UCSD-AML1 (cell line): ENCODE data around the gene NCKAP5.

ENCODE experiments used
- DNase-seq: peaks from one replicate; lab custom pipeline; 2025; ENCODE audit not compliant: unreplicated experiment; lab: John Stamatoyannopoulos, UW

Gene NCKAP5

DNA sequence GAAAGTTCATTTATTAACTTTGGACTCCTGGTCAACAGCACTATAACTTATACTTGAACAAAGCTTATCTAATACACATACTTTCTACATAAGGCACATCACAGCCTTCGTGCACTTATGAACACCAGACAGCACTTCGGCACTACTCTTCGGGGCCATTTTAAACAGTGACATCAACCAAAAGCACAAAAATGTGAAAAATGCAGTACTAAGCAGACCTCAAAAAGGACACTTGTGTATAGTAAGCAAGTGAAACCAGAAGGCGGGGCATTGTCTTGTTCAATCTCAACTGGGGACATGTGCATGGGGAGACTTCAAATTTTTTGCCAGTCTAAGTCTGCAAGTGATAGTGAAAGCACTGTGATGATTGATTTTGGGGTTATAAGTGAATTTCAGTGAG lies 163.0 kb downstream of the NCKAP5 start:
- no peak for DNase-seq

DNA sequence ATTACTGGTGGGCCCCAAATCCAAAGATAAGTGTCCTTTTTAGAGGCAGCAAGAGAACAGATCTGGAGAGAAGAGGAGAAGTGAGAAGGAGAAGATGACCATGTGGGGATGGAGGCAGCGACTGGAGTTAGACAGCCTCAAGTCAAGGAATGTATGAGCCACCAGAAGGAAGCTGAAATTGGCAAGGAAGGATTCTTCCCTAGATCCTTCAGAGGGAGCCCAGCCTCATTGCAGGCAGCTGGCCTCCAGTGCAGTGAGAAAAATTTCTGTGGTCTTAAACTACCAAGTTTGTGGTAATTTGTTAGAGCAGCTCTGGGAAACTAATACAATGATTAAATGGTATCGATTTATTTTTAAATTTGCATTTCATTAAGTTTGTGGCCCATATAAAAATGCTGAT lies 167.9 kb downstream of the NCKAP5 start:
- no peak for DNase-seq

DNA sequence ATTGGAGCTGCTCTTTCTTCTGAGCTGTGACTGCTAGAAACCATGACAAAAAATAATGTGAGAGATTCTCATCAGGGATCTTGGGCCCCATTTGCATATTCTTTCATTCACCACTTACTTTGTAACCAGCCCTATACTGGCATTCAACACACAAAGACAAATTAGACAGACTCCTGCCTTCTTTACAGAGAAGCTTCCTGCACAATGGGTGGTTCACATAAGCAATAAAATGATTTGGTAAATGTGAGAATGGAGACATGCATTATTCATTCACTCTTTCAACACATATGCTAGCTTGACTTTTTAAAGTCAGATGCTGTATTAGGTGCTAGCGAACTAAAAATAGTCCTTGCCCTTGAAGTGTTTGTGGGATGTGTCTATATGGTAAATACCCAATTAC lies 174.4 kb downstream of the NCKAP5 start:
- no peak for DNase-seq

DNA sequence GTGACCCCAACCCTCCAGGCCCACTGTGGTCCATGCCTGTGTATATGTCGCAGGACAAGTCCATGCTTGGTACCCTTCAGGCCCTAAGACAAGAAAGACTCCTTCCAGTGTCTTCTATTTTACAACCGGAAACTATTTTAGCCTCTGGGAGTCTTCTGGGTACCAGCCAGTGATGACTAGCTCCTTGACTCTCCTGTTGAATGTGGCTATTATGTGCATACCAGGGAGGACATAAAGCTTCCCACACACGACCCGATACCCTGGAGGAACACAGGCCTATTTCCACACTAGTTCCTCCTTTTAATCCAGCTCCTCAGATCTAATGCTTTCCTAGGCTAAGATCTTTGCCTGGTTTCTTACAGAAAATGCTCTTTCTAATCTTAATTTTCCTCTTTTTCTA lies 178.1 kb downstream of the NCKAP5 start:
- no peak for DNase-seq

DNA sequence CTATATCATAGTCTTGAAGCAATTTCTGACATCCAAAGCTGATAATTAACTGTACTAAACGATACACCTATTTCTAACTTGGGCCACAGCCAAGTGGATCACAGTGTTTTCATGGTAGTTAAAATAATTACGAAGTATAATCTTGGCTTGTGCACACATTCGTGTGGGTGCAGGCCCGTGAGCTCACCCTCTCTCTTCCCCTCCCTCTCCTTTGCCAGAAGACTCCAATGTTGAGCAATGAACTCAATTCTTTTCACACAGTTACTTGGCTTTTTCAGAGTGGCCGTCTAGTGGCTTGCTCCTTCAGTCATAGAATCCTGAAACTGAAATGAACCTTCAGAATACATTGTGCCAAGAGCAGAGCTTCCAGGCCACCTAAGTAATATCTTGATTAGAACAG lies 178.7 kb downstream of the NCKAP5 start:
- DNase-seq = no peak

DNA sequence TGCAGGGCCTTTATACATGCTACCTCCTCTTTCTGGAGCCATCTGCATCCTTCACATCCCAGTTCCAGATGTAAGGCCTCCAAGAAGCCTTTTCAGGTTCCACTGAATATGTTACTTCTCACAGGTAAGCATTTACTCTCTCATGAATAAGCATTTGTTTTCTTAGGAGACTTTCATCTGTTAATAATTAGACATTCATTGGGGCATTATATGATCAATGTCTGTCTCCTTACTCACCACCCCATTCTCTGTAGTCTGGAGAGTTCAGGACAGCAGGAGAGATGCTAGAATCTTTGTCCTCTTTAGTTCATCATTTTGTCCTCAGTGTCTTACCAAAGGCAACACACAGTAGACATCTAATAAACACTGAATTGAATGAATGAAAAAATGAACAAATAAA lies 185.7 kb downstream of the NCKAP5 start:
- no peak for DNase-seq

DNA sequence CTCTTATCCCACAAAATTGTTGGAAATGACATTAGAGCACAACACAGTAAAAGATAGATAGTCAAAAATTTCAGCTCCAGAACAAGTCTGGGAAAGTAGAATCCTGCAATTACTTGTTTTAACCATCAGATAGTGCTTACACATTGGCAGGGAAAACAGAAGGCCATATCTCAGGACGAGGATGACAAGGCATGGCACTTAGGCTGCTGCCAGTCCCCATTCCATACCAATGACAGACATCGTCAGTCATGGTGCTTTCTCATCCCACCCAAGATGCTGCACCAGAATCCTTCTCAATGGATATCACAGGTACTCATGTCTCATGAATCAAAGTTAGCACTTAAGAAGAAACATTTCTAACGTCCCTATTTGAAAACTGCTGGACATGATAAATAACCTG lies 187.3 kb downstream of the NCKAP5 start:
- DNase-seq = no peak

DNA sequence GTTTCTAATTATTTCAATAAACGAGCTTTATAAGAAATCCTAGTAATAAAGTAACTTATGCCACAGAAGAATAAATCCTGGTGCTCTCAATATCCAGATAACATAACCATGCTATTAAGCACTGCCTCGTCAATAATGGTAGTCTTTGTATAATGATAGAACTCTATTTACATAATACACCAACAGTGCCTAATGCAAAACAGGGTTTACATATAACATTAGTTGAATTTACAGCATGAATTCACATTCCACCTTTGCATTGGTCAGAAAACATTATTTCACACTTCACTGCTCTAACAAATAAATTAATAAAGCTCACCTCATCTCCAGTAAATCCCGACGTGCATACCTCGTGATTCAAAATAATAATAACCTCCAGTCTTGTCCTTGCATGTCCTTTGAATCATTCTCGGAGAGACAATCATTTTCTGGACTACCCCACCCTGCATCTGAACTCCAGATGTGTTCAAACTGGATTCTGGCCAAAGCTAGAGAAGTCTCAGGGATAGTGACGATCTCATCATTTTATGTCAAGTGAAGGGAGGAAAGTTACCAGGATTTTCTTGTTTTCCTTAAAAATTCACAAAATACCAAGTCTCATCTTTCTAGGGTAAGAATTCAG lies 189.2 kb downstream of the NCKAP5 start:
- DNase-seq = no peak

DNA sequence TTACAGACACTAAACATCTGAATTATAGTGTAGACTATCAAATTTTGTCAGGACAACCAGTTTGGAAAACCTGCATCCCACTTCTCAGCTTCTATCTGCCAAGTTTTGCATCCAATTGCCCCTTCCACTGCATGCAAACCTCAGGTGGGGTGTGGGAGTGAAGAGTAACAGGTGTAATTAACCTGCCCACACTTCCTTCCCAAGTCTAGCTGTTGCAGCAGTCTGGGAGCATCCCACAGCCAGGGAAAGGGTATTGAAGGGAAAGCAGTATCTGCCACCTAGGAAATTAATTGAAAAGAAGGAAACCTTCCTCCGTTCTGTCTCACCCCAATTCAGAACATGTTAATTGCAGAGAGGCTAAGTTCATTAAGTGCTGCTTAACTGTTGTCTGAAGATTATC lies 189.9 kb downstream of the NCKAP5 start:
- DNase-seq = no peak

DNA sequence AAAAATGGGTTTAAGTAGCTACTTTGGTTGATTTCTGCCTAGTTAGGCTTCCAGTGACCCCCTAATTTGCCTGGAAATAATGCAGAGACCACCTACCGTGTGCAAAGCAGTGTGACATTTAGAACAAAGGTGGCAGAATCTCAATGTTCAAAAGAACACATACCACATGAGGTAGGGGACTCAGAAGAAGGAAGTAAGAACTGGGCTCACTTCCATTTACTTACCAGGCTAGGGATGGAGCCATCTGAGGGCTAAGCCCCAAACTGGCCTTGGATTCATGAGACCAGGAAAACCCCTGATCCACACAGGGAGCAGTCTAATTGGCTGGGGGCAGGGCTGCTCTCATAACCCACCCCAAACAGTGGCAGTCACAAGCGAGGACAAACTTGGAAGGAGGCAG lies 190.7 kb downstream of the NCKAP5 start:
- no peak for DNase-seq

DNA sequence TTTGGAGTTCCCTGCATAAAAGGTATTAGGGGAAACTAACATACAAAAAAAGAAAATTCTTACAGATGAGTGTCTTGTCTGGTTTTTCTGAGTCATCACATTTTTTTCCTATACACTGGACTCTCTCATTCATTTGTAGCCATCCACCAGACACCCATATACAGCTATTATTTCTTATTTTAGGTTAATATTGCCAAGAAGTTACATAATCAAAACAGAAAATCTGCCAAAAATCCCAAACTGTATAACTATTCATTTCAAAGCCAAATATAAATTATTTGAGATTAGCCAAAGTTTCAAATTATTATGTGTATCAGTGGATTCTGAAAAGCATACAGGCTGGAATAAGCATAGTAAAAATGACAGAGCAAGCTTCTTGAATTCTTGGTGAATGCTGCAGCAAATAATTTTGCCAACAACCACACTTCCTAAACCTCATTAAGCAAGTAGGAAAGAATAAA lies 191.2 kb downstream of the NCKAP5 start:
- no peak for DNase-seq

DNA sequence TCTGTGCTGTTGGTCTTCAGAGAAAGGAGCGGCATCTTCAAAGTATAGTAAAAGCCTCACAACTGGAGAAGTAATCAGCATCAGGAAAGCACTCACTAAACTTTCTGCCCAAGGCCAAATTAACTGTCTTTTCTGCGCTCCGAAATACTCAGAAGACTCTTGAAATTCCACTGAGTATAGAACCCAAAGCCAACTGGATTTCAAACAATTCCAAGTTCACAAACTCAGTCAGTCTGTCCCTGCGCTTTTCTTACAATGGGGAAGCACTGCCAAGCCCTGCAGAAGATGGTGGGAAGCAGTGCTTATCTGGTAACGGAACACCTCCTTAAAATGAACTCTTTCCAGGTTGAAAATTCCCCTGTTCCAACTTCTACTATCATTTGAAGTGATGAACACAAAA lies 193.5 kb downstream of the NCKAP5 start:
- DNase-seq = no peak

DNA sequence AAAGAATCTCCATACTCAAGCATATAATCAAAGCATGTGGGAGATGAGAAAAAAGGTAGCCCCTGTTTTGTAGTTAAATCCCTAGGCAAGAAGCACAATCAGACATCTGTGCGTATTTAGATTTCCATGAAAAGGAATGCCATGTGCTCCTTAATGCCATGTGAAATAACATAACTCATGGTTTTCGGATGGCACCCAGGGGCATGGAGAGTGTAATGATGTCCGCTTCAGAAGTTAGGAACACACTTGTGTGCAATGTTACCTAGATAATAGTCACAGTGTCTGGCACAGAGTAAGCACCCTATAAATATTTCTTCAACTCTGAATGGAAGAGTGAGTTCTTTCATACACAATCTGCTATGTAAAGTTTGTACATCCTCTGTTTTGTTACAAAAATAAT lies 197.0 kb downstream of the NCKAP5 start:
- DNase-seq = no peak

DNA sequence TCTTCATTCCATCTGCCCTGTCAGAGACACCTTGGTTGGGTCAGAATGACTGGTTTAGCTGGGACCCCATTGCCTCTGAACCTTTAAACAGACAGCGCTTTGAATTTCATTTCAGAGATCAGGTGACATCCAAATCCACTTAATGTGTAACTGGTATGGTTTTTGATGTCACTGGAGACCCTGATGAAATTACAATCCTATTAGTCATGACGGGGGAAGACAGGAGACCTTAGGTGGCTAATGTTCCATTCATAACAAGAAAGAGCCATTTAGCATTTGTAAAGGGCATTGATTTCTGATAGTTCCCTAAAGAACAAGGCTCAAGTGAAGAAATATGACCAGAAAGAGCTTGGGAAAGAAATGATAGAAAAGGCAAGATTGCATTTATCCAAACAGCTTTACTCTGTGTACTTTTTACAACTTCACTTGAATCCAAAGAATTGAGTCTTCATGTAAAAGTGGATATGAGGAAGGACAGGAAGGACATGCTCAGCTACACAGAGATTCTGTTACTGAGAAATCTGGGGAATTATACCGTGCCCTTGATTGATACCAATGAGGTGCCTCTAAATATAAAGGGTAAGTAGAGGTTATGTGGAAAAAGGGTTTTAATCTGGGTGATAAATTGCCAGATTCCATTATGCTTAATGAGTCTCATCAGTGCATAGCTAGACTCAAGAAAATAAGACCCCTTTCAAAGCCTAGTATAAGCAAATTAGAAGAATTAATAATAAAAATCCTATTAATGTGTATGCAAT lies 198.2 kb downstream of the NCKAP5 start:
- no peak for DNase-seq

DNA sequence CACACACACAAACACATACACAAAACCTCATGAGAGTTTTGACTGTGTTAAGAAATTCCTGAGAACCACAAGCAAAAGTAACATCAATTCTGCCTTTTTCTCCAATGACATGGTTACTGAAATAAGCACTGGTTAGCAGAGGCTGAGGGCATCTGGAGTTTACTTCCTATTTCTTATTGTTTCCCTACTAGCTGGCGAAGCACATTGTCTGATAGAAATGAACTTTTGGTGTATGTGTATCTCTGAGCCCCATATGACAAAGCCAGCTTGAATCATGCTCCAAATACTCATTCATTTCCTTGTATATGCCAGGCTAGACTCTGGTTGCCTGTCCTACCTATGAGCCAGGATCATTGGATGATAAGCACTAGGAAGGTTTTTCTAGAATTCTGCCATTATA lies 203.1 kb downstream of the NCKAP5 start:
- no peak for DNase-seq

DNA sequence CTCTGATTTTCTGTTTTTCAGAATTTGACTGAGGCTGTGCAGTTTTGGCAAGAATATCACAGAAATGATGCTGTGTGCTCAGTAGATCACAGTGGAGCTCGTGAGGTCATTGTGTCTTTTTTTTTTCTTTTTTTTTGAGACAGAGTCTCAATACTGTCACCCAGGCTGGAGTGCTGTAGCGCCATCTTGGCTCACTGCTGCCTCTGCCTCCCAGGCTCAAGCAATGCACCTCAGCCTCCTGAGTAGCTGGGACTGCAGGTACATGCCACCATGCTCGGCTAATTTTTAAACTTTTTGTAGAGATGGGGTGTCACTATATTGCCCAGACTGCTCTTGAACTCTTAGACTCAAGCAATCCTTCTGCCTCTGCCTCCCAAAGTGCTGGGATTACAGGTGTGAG lies 203.6 kb downstream of the NCKAP5 start:
- DNase-seq = no peak

DNA sequence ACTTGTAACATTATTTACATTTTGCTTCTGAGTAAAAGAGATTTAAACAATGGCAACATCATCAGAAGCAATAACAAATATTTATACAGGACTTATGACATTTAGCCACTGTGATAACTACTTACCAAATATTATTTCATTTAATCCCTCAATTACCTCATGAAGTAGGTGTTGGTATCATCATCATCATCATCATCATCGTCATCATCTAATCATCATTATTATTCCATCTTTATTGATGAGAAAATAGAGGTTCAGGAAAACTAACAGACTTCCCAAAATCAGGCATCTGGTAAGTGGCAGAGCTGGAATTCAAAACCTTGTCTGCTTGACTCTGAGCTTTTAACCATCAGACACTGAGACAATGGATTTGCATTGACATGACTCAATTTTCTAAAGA lies 204.4 kb downstream of the NCKAP5 start:
- DNase-seq = no peak

DNA sequence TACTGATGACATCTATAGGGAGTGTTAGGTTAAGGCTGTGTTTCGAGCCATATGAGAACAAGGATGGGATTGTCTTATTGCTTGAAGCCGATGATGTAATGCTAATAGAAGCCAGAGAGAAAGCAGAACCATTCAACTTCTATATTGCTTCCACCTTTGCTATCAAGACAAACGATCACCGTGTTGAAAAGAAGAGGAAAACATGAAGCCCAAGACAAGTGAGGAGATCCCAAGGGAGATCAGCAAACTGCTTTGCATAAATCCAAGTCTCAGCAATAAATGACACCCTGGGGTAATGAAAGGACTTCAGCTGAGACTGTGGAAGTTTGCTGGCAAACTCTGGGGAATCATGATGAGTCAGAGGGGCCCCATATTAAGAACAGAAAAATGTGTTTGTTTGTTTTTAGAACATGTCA lies 206.2 kb downstream of the NCKAP5 start:
- no peak for DNase-seq

DNA sequence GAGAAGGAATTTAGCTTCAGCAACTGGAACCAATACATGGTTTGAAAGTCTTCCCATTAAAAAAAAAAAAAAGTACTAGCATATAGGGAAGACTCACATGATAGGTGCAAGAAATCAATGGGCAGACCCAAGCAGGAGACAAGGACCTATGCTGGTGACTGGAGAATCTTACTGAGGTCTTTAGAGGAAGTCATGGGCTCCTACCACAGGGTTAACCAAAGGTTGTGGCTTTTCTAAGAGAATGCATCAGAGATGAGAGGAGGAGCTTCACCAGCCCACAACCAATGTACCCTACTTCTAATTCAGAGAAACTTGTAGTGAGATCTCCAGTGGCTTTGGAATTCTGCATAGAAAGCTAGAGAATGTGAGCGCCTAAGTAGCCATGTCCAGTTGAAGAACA lies 207.4 kb downstream of the NCKAP5 start:
- no peak for DNase-seq

DNA sequence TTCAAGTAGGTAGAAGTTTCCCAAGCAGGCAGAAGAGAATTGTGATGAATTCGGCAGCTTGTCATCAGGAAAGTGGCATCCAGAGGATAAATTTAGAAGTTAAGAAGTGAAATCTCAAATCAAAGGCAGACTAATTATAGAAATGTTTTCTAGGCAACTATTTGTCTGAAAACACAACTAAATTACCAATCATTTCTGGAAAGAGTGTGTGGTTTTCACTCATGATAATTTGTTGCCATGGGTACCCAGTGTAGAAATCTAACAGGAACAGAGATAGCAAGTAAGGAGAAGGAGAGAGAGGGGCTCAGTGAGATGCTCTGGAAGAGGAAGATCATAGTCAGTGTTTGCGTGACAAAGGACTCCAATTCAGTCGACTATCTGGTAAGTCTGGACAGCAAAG lies 208.1 kb downstream of the NCKAP5 start:
- DNase-seq = no peak

DNA sequence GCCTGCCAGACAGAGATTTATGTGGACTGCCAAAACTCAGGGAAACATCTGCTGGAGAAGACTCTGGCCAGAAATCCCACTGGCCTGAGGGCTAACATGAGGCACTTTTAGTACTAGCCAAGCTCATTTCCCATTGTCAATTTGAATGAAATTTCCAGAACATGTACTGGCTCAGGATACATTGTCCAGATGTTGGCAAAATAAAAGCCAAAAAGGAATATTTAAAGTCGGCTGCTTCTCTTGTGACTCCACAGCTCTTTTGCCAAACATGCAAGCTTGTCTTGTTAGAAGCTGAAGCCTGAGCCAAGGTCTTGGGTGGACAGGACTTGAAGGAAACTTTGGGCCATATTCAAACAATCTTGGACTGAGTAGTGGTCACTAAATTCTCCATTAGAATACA lies 215.5 kb downstream of the NCKAP5 start:
- no peak for DNase-seq

DNA sequence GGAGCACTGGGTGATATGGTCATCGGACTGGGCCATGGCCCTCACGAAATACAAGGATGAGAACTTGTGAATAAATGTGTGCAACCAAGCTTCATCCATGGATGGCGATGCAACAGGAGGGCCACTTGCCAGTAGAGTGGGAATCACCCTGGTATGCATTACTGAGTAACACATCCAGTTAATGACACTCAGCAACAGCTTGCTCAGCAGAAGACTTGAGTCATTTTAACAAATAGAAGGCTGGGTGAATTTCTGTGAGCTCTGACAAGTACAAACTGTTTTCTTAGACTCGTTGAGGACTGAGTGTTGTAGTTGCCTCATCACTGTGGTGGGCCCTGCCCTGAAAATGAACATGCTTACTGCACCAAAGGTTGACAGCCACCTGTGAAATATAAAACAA lies 221.6 kb downstream of the NCKAP5 start:
- DNase-seq = no peak

DNA sequence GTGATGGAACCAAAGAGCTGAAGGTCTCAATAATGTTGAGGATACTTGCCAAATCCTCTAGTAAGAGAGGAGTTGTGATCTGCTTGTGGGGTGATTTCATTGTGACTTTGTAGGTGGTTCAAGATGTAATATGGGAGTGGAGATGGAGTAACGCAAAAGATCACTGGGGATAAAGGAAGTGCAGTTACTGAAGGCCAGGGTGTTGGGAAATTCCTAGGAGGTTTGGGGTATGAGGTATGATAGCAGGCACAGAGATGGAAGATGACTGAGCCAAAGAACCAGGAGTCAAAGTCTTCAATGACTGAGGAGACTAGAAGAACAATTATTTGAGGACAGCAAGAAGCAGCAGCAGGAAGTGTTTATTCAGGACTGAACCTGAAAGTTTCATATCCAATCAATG lies 222.6 kb downstream of the NCKAP5 start:
- DNase-seq = no peak
